Sciatic nerve (tissue), 2 donors: ENCODE measurements around the gene TAPBP. TPM values are rescaled to one million over a fixed set of nuclear protein-coding genes. Genes with fewer than 3 reads are reported as not detected.
A peak's percentile ranks its signal among the peaks of the same experiment; 100 is the strongest.

ENCODE experiments used
- ATAC-seq: fragments of 200-7000 bp; cut with Tn5 transposase; one replicate; pipeline ENCODE4 v1.9.1; 2020; ENCODE audit warnings: mild to moderate bottlenecking, moderate library complexity
- DNase-seq: peaks from one replicate; pipeline ENCODE4 v3.0.0-alpha.2; 2020; ENCODE audit warnings: low spot score
- intact Hi-C: fragments of 100-400 bp; cut with DNase I; formaldehyde crosslinking; loops from one replicate; pipeline ENCODE4 v1.14.2; 2022
- total RNA-seq: library from RNA; stranded (reverse); fragmentation: NEBNext Ultra II Directional; extraction: Animal tissue kit (Norgen Biotek cat#: 25700); gene quantifications from one replicate; pipeline ENCODE4 v1.2.1, GENCODE V29; 2021
- donor health status: DM: no; HTN: no; CAD: no.
- donor health status: DM: no; HTN: no; CAD: no.

Gene TAPBP
- total RNA-seq, 1 donor from 2014 or later, result 85.5 TPM

DNA sequence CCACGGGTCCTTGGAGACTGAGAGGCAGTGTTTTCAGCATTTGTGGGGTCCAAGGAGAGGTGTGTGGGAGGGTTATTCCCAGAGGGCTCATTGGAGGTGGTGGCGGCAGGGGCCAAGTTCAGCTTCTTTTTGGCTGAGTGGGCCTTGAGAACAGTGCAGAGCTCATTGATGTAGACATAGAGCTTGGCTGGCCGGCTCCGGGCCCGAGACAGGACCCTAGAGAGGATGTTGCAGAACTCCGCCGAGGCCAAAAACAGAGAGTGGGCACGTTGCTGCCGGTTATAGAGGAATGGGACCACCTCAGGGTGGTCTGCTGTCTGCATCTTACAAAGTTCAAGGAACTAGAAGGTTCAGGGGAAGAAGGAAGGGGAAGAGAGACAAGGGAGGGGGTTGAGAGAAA, 7.3 kb upstream of the TAPBP start:
- no peak for ATAC-seq
- no peak for DNase-seq
- intact Hi-C loops, result no loop called here

GRCh38 chr6:33320315-33321181, 6.7 kb upstream of the TAPBP start:
- intact Hi-C loops, result no loop called here
- no peak for ATAC-seq
- peak; percentile 73 for DNase-seq

GRCh38 chr6:33319939-33320314, 6.0 kb upstream of the TAPBP start:
- DNase-seq (no peak), ATAC-seq (no peak)
- intact Hi-C loops, result no loop called here

DNA sequence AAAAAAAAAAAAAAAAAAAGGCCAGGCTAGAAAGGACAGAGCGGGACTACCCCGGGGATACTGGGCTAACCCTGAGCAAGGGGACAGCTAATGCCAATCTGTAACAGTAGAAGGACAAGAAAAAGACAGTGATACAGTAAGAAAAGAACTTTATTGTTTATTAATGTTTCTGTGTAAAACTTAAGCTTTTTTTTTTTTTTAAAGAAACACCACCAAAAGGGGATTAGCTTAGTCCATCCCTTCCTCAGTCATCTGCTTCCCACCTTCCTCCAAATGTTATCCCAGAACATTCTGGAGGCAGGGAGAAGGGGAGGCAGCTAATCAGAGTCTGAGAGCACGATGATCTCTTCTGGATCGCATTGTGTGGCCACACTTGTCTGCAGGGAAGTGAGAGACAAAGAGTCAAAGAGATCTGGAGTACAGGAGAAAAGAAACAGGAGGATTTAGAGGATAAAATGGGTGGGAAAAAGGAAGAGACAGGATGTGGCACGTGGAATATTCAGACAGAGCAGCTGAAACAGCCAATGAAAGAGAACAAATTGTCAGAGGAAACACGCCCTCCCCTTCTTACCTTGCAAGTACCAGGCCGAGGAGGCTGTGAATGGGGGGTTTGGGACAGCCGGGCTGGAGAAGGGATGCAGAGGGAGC, 4.7 kb upstream of the TAPBP start:
- no peak for DNase-seq
- intact Hi-C loops, result no loop called here

GRCh38 chr6:33317669-33318425, 4.0 kb upstream of the TAPBP start, which contains the start of gene ZBTB22:
TSS of gene ZBTB22 (minus strand) at chr6:33317744. CDS start at chr6:33316916, 828 bp downstream.
- DNase-seq, result peak; percentile 99
- intact Hi-C loops, result no loop called here

More for the DNA sequence above, 4.7 kb upstream of the TAPBP start:
- no peak for ATAC-seq

DNA sequence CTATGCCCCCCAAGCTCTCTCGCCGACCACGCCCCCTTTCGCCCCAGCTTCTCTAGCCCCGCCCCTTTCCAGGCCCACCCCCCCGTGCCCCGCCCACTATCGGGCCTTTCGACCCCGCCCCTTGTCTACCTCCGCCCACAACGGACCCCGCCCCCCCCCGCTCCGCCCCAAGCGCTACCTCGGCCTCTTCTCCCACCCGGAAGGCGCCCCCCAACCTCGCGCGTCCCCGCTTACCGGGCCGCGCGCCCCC, 3.5 kb upstream of the TAPBP start:
- ATAC-seq, result peak; percentile 0
- intact Hi-C loops, result no loop called here
- DNase-seq, result peak; percentile 87

More at GRCh38 chr6:33317669-33318425, 4.0 kb upstream of the TAPBP start, which contains the start of gene ZBTB22:
- ATAC-seq, result peak; percentile 83

- no peak for ATAC-seq
- DNase-seq, result no peak
- intact Hi-C loops, result no loop called here
Measured at GRCh38 chr6:33316603-33317418, 2.9 kb upstream of the TAPBP start.

GRCh38 chr6:33315793-33316602, 2.1 kb upstream of the TAPBP start:
- DNase-seq (no peak), ATAC-seq (no peak)
- intact Hi-C loops, result no loop called here

DNA sequence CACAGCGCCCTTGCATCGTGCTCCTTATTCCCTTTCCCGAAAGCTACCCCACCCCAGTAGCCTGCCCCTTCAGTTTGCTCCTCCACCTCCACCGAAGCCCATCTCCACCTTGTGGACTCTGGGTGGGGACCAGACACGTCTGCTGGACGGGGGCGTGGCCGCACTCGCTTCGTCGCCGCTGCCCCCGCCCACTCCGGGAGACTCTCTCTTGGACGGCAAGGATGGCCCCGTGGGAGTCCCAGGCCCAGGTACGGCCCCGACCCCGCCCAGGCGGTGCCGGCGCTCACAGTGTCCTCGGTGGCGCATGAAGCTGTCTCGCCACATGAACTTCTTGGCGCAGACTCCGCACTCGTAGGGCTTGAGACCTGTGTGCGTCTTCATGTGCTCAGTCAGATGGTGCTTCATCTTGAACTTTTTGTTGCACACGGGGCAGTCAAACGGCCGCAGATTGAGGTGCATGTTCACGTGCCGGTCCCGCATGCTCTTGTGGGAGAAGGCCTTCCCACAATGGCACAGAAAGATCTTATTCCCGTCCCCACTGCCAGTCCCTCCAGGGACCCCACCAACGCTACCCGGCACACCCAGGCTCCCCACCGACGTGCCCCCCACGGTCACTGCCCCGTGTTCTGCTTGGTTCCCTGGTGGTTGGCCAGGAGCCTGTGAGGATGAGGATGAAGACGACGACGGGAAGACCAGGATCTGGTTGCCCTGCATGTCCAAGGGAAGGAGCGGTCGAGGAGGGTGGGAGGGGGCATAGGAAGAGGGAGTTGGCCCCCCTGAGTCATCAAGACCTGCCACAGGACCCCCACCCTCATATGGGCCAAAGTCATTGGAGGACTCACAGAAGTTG, 1.3 kb upstream of the TAPBP start:
- DNase-seq (peak; percentile 81), ATAC-seq (peak; percentile 1)

GRCh38 chr6:33314515-33314942, 651 bp upstream of the TAPBP start:
- intact Hi-C loops, result no loop called here
- peak; percentile 75 for DNase-seq
- ATAC-seq, result peak; percentile 56

More for the DNA sequence above, 1.3 kb upstream of the TAPBP start:
- intact Hi-C loops, result no loop called here

- intact Hi-C loops, result no loop called here
- ATAC-seq, result peak; percentile 13
- peak; percentile 79 for DNase-seq
Measured at GRCh38 chr6:33313105-33313708, 671 bp downstream of the TAPBP start.

DNA sequence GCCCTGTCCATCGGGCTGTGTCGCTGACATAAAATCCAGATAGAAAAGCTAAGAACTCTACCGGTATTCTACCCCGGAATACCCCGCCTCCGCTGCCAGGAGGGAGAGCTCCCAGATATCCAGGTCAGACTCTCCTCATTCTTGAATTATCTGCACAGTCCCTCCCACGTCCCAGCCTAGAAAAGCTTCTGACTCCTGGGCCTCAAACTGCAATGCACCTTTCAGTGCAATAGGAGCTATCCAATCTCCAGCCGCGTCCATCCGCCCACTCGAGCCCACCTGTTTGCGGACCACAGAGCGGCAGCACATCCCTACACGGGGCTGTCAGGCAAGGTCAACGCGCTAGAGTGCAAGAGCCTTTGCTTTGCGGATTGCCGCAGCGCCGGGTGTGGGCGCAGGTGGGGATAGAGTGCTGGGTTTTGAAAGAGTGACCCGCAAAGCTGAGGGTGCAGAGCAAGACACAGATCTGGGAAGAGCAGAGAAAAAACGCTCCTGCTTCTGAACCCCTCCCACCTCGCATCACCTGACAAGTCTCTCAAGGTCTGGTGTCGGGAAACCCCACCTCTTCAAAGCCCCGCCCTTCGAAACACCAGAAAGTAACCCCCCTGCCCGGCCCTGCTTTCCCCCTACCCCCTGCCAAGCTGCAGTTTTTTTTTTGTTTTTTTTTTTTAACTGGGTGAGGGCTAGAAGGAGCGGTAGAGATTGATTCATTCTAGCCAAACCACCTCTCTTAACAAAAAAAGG, 1.3 kb downstream of the TAPBP start:
- intact Hi-C loops, result no loop called here
- DNase-seq (no peak), ATAC-seq (peak; percentile 39)

GRCh38 chr6:33306356-33306755, 7.5 kb downstream of the TAPBP start:
- intact Hi-C loops, result no loop called here
- no peak for DNase-seq
- no peak for ATAC-seq

DNA sequence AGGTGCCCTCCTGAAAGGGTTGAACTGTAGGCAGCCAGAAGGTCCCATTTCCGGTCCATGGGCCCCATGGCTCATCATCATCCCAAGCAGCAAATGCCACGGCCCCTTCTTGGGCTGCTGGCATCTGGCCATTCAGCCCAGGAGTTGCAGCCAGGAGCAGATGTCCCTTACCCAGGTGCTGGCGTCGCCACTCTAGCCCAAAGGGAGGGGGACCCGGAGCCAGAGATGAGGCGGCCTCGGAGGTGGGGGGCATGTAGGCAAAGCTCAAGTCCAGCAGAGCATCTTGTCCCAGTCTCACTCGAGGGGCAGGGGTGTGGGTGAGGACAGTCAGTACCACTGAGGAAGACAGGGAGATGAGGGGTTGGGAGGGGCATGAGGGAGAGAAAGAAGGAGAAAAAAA, 8.8 kb downstream of the TAPBP start:
- intact Hi-C loops, result no loop called here
- no peak for ATAC-seq

GRCh38 chr6:33304216-33304615, 9.7 kb downstream of the TAPBP start:
- ATAC-seq (no peak), DNase-seq (no peak)
- intact Hi-C loops, result no loop called here

More for the DNA sequence above, 8.8 kb downstream of the TAPBP start:
- no peak for DNase-seq

DNA sequence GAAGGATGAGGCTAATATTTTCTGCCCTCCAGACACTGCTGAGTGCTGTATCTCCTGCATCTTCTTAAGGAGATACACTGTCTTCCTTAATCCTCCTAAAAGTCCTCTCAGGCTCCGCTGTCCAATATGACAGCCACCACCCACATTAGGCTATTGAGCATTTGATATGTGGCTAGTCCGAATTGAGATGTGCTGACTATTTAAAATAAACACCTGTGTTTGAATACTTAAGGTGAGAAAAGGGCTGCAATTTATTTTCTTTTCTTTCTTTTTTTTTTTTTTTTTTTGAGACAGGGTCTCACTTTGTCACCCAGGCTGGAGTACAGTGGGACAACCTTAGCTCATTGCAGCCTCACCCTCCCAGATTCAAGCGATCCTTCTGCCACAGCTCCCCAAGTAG, 12.0 kb downstream of the TAPBP start:
- intact Hi-C loops, result no loop called here
- ATAC-seq (no peak), DNase-seq (no peak)
